GM18858 (cell line): ENCODE results near the gene FBXO41.
"Not testable (repeated sequence)": the region's sequence is repeated elsewhere in the genome, so short reads cannot be mapped to it uniquely, and the experiment has no call there.

Source experiments
- ATAC-seq: cut with Tn5 transposase; IDR thresholded peaks from one replicate; pipeline ENCODE4 v1.9.1; 2021; ENCODE audit not compliant: unreplicated experiment

FBXO41 gene

GRCh38 chr2:73263540-73264331 is 20.5 kb downstream of the FBXO41 start:
- no peak for ATAC-seq

GRCh38 chr2:73262691-73263429 is 21.4 kb downstream of the FBXO41 start:
- ATAC-seq: not testable (repeated sequence)

- ATAC-seq: no peak
These were observed 22.1 kb downstream of the FBXO41 start for GRCh38 chr2:73262108-73262651.

GRCh38 chr2:73260338-73260984 is 23.8 kb downstream of the FBXO41 start:
- no peak for ATAC-seq

- ATAC-seq: no peak
These were observed 24.5 kb downstream of the FBXO41 start for GRCh38 chr2:73259704-73260337.

GRCh38 chr2:73259276-73259675 is 25.0 kb downstream of the FBXO41 start:
- ATAC-seq: no peak

GRCh38 chr2:73258913-73259215 is 25.4 kb downstream of the FBXO41 start:
- no peak for ATAC-seq

- no peak for ATAC-seq
These were observed 25.9 kb downstream of the FBXO41 start for GRCh38 chr2:73258186-73258912.

GRCh38 chr2:73257425-73258125 is 26.7 kb downstream of the FBXO41 start:
- ATAC-seq: no peak

GRCh38 chr2:73257021-73257420 is 27.3 kb downstream of the FBXO41 start:
- no peak for ATAC-seq

- ATAC-seq: no peak
These were observed 27.7 kb downstream of the FBXO41 start for GRCh38 chr2:73256618-73256922.

GRCh38 chr2:73255907-73256617 is 28.2 kb downstream of the FBXO41 start:
- ATAC-seq: no peak

GRCh38 chr2:73255007-73255644 is 29.2 kb downstream of the FBXO41 start:
- ATAC-seq: no peak

GRCh38 chr2:73254343-73255006 is 29.8 kb downstream of the FBXO41 start:
- no peak for ATAC-seq

- ATAC-seq: no peak
These were observed 30.4 kb downstream of the FBXO41 start for GRCh38 chr2:73253901-73254300.

GRCh38 chr2:73253400-73253799 is 30.9 kb downstream of the FBXO41 start:
- no peak for ATAC-seq

- no peak for ATAC-seq
These were observed 31.8 kb downstream of the FBXO41 start for GRCh38 chr2:73252238-73253027.
